GM18873 (cell line): ENCODE measurements around the gene RBM19.
"Not testable (repeated sequence)": the region's sequence is repeated elsewhere in the genome, so short reads cannot be mapped to it uniquely, and the experiment has no call there.

Experiments used
- ATAC-seq: cut with Tn5 transposase; IDR thresholded peaks from one replicate; pipeline ENCODE4 v1.9.1; 2021; ENCODE audit warnings: mild to moderate bottlenecking, moderate library complexity, moderate number of reproducible peaks; ENCODE audit not compliant: unreplicated experiment, low FRiP score

RBM19 gene

DNA sequence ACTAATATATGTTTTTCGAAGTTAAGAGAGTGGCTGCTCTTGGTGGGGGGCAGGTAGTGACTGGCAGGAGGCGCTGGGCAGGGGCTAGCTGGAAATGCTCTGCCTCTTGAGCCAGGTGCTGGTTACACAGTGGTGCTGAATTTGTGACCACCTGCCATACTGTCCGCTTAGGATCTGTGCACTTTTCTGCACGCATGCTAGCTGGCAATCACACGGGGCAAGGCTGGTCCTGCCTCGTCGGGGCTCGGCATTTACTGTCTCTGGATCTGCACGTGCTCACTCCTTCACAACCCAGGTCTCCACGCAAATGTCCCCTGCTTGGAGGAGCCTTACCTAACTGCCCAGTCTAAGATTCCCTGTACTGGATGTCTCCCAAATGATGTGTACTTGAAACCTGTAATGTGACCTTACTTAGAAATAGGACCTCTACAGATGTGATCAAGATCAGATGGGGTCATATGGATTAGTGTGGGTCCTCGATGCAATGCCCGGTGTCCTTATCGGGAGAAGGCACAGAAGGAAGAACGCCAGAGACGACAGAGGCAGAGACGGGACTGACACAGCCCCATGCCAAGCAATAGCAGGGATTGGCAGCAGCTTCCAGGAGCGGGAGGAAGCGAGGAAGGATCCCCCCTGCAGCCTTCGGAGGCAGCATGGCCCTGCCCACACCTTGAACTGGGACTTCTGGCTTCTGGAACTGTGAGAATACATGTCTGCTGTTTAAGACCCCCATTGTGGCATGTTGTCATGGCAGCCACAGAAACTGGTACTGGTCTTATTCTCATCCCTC lies 59.5 kb downstream of the RBM19 start:
- ATAC-seq: no peak

DNA sequence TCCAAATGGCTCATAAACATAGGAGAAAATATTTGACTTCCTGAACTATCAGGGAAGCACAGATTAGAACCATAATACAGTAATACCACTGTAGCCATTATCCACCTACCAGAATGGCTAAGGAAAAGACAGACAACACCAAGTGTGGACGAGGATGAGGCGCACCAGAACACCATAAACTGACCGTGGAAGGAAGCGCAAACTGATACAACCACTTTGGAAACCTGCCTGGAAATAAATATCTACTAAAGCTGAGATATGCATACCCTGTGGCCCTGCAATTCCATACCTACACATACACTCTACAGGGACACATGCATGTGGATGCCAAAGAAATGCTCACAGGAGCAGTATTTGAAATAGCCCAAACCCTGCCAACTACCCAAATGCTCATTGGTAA lies 60.3 kb downstream of the RBM19 start:
- ATAC-seq: no peak

DNA sequence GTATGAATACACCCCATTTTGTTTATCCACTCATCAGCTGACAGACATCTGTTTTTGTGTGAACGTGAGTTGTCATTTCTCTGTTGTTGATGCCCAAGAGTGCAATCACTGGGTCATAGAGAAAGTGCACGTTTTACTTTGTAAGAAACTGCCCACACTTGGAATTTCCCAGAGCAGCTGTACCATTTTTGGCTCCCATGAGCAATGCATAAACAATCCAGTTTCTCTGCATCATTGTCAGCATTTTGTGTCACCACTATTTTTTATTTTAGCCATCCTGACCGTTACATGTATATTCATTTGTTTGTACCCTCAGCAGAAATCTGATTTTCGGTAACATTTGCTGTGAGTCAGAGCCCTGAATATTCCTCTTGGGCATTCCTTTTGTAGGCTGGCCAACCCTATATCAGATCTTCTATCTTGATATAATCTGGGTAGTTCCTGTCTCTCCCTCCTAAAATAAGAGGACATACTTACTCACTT lies 62.7 kb downstream of the RBM19 start:
- no peak for ATAC-seq

DNA sequence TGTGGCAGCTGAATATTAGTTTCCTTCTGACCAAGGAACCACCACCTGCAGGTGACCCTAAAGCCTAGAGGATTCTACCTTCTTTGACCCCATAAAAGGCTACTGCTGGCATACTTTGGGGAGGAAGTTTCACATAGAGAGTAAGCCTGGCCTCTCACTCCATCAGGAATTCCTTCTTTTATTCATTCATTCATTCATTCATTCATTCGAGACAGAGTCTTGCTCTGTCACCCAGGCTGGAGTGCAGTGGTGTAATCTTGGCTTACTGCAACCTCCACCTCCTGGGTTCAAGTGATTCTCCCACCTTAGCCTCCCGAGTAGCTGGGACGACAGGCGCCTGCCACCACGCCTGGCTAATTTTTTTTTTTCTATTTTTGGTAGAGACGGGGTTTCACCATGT lies 64.8 kb downstream of the RBM19 start:
- not testable (repeated sequence) for ATAC-seq

DNA sequence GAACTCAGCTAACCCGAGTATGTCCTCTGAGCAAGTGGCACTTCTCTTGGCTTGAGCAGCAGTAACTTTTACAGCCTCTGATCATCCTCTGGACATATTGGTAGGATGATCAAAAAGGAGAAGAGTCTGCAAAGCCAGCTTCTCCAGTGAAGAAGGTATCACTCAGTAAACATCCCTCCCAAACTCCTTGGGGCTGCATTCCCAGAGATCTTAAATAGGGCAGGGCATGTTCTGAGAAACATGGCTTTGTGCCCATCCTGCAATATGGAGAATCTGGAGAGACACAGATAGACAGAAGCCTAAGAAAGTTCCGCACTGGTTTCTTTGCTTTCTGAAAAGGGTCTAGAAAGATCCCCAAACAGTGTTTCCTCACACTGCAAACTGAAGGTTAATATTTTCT lies 65.4 kb downstream of the RBM19 start:
- no peak for ATAC-seq

DNA sequence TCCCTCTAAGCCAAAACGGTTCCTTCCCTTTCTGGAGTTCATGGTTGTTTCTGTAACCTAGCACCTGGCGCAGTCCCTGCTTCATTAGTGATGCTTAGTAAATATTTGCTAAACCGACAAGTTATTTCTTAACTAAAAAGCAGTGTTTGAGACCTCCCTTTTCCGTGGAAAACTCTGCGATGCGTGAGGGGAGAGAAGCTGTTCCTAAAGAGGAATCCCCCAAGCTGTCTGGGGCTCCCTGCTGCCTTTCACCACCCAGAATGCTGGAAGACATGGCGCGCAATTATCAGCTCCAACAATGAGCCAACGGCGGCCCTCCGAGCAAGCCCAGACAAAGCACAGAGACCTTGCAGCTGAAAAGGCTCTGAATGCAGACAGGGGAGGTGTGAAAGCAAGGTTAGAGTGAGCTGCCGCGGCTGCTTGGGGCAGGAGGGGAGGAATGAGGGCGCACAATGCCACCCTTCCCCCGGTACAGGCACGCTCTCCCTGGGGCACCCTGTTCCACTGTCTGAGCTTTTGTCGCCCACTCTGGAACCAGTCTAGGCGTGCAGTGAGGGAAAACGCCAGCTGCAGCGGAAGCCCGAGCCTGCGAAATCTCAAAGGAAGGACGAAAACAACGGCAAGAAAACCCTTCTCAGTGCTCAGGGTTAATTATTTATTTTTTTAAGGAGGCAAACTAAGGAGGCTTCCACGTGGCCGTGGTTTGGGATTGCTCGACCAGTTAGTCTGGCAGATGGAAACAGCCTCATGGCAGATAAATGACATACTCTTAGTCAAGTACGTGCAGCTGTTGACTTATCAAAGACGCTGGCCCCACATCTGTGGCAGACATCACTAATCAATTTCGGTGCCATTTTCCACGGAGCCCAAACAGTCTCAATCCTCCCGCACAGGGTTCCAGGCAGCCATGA lies 66.3 kb downstream of the RBM19 start:
- ATAC-seq: no peak

DNA sequence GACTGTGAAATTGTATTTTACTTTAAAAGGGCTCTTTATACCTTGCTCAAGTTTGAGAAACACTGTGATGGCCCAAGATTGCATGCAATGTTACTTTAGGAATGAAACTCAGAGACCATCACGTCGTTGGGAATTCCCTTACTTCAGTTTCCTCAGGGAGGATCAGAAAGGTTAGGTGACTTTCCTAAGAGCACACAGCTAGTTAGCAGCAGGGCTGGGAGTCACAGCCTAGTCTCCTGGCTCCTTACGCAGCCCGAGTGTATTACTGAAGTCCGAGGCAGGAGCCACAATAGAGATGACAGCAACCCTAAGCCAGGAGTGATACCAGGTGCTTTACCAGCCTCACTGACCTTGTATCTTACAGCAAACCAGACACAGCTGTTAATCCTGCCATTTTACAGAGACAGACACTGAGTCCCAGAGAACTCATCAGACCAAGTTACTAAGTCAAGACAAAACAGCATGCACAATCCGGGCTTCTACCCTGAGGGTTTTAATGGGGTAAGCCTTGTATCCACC lies 67.0 kb downstream of the RBM19 start:
- ATAC-seq: no peak

DNA sequence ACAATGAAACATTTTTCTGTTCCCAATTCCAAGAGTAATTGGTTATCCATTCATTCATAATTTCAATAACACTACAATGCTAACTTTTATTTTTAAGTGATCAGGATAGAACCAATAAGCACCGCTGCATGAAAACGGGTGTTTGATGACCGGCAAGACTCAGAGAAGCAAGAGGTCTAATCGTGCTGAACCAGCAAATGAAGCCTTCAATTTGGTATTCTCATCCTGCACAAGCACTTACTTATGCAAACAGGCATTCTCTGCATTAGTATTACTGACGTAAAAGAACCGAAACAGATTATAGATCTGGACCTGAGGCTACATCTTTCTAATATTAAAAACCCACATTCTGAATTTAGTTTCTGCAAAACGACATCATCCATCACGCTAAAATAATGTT lies 67.7 kb downstream of the RBM19 start:
- no peak for ATAC-seq

DNA sequence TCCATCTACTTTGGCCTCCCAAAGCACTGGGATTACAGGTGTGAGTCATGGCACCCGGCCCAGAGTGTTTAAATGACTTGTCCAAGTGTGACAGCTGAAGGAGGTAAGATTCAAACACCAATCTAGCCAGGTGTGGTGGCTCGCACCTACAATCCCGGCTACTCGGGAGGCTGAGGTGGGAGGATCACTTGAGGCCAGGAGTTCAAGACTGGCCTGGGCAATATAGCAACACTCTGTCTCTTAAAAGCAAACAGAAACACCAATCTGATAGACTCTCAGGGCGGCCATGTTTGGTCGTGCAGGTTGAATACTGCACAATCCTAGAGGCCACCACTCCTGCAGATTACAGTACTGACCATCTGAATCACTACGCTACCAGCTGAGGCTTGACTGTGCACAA lies 68.7 kb downstream of the RBM19 start:
- ATAC-seq: no peak

DNA sequence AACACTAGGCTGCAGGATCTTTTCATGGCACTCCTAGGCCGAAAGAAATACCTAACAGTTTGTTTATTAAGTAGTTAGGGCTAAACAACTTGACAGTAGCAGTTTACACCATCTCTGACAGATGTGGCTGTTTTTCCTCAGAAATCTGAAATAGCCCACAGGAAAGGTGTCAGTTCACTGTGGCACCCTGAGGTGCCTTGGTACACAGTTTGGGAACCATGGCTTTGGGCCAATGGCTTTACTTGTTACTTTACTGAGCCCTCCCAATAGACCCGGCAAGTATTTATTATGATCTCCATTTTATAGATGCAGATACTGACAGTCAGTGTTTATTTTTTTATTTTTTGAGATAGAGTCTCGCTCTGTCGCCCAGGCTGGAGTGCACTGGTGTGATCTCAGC lies 69.3 kb downstream of the RBM19 start:
- no peak for ATAC-seq

DNA sequence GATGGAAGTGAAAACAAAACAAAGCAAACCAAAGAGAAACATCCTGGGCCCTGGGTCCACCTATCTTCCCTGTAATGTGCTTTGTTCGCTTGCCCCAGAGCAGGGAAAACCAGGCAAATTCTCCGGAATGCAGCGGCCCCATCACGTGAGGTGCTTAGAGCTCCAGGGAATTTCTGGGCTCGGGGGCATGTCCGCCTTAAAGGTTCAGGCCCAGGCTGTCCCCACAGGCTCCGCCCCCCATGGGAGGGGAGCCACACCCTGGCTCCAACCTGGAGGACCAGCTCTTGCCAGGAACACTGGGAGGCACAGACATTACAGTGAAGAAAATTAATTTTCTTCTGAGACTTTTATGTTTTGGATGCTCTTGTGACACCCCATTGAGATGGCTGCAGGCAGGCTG lies 69.9 kb downstream of the RBM19 start:
- no peak for ATAC-seq

DNA sequence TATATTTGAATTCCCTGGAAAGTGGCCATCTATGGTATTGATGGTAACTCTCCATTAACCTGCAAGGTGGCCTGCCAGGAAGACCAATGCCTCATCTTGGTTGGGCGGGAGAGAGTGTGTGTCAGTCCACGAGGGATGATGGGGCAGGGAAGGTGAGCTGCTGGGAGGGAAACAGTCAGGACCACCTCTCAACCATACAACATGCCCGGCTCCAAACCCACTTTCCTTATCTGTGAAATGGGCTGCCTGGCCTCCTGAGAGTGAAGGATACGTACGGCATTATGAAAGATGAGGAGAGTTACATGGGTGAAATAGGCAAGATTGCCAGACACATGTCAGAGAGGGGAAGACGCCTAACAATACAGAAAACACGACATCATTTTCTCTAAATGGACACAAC lies 70.9 kb downstream of the RBM19 start:
- no peak for ATAC-seq

DNA sequence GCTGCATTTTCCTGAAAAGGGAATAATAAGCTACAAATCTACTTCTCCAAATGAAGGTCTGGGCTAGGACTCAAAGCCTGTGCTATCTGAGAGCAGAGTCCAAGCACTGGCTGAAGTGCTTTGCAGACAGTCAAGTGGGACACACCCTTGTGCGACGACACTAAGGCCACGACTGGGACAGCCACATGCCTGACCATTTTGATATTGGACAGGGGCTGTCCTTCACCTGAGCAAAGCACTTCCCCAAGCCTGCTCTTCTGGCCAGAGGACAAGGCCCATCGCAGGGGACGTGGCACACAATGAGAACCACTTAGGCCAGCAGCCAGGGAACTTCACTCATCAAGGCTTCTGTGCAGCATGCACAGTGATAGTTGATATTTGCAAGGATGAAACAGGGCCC lies 71.4 kb downstream of the RBM19 start:
- ATAC-seq: no peak

DNA sequence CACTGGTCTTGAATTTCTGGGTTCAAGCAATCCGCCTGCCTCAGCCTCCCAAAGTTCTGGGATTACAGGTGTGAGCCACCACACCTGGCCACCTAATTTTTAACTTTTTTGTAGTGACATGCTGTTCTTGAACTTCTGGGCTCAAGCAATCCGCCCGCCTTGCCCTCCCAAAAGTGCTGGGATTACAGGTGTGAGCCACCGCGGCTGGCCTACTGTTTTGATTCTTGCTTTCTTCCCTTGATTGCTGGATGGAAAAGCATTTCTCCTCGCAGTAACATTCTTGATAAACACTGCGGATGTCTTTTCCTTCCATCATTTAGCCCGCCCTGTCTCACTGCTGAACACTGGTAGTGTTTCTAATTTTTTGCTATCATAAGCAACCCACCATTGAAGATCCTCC lies 72.9 kb downstream of the RBM19 start:
- no peak for ATAC-seq

DNA sequence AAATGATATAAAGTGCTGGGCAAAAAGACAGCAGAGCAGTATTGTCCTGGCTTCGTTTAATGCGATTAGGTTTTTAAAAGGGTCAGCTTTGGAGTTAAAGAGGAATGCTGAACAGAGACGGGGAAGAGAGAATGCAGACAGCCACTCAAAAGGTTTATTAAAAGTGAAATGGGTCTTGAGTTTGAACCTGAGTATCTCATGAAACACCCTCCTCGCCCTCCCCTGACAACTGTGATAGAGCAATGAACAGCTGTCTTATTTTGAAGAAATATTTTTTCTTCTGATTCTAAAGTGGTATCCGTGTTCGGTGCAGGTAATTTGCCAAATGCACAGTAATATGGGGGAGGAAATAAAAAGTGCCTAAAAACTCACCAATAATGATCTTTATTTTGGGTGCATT lies 73.6 kb downstream of the RBM19 start:
- ATAC-seq: no peak

DNA sequence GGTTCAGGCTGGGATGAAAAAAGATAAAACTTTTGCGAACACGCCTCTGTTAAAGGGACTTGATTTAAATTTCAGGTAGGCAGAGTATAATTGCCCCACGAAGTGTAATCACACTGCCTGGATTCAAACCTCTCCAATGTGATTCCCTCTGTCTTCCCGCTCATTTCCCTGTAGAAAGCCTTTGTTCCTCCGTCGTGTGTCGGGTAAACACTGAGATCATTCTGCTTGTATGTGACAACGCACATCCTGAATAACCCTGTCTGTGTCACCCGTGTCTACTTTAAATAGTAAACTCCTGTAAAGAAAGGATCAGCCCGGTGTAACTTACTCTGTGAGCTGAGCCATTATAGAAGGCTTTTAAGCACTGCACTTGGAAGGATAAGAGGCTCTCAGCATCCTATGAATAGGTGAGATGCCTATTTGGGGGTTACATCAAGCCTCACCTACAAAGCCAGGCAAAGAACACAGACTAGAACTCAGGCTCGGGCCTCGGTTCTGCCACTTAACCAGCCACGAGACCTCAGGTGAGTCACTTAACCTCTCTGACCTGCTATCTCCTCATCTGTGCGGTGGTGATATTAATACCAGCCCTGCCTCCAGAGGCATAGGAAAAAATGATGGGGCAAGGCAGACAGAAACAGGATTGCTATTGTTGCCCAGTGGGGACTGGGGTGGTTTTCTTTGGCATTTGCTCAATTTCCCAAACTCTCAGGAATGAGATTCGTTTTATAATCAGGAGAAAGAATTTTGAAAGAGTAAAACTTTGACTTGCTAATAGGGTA lies 74.2 kb downstream of the RBM19 start:
- no peak for ATAC-seq

DNA sequence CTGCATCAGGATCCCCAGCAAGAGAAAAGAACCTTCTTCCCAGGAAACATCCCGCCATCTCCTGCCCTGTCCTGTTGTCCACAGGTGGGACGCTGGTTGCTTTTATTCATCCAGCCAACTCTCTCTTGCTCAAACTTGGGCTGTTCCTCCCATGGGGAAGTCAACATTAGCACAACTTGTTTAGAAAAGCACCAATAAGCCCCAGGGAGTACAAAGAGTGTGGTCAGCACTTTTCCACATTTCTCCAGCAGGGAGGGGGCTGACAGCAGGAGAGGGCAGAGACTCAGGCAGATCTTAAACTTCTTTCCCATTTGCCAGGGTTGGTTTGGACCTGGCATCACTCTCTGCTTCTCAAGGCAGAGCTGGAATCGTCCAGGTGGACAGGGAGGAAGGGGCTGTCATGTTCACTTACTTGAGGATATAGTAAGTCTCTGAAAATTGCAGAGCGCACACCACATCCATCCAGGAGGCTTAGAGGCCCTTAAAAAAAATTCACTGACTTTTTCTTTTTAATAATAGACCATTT lies 74.9 kb downstream of the RBM19 start:
- ATAC-seq: no peak

DNA sequence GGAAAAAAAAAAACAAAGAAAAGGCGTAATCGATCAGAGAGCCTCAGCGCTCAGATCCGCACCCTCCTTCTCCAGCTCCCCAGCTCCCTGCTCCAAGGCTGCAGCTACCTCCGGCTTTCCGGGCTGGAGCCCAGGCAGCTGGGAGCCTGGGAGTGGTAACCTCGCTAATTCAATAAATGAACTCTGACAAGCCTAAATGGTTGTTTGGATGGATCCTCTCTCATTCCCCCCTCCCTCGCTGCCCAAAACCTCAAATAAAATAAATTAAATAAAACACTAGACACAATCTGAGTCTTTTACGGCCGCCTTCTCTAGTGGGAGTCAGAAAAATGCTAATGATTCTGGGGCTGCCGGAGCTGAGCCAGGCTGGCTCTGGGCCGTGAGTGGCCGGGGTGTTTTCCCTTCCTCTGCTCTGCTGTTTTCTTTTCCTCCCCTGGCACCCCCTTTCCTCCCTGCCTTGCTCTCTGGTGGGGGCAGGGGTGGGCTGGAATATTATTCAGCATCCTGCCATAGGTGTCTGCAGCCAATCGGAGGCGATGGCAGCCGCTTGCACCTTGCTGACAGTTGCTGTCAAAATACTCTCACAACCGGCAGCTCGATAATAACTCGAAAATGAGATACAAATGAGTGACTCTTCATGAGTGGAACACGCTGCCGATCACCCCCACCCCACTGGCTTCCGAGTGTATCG lies 76.1 kb downstream of the RBM19 start:
- no peak for ATAC-seq

DNA sequence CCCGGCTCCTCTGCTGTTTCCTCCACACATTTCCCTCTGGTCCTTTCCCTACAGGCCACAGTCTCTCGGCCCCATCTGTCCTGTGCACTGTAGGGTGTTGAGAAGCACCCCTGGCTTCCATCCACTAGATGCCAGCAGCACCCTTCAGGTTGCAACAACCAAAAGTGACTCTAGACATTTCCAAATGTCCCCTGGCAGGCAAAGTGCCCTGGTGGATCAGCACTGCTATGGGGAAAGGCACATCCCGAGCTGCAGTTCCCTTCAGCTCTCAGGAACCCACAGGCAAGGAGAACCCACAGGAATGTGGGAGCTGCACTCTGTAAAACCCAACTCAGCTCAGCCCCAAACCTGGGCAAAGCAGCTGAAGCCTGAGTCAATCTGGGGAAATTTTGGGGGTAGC lies 77.0 kb downstream of the RBM19 start:
- ATAC-seq: no peak

DNA sequence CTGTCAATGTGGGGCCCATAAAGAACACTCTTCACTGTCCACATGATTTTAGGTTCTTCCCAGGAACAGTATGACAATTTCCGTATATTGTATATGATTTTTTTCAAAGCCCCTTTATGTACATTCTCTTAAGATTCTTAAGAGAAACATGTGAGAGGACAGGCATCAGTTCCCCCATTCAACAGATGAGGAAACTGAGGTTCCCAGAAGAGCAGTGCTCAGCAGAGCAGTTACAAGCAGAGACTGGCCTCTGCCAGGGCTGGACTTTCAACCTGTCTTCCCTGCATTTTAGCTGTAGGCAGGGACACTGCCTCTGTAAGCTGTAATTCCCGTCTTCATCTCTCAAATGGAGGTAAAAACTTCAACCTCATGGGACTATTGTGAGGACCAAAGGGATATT lies 77.7 kb downstream of the RBM19 start:
- ATAC-seq: no peak
